HepG2 (cell line): ENCODE data around the gene CETN2. TPM values are rescaled to one million over a fixed set of nuclear protein-coding genes. Genes with fewer than 3 reads are reported as not detected.

ENCODE experiments used
- ARID2 ChIP-seq: sonication (generic); formaldehyde crosslinking; IDR thresholded peaks from 2 replicates; pipeline ENCODE4 v1.8.1; 2022; ENCODE audit warnings: mild to moderate bottlenecking, missing genetic modification reagents, borderline replicate concordance
- FOXJ3 ChIP-seq: sonication (generic); formaldehyde crosslinking; IDR thresholded peaks from 2 replicates; pipeline ENCODE4 v1.4.0; 2020; ENCODE audit warnings: missing genetic modification reagents, mild to moderate bottlenecking, borderline replicate concordance
- HDAC1 ChIP-seq: sonication (generic); formaldehyde crosslinking; IDR thresholded peaks from 2 replicates; pipeline ENCODE4 v1.5.1; 2020; ENCODE audit warnings: mild to moderate bottlenecking, missing genetic modification reagents
- MAZ ChIP-seq, 2 experiments: sonication (generic) in 1 of 2; formaldehyde crosslinking in 1 of 2; IDR thresholded peaks; 2 replicates each; pipeline versions ENCODE4 v1.5.0 to v1.6.1; 2012 to 2020; ENCODE audit warnings: low read depth in 2 of 2, mild to moderate bottlenecking in 2 of 2, borderline replicate concordance in 1 of 2, improper control_type of control experiment in 1 of 2, low read length in 1 of 2, missing genetic modification reagents in 1 of 2, moderate library complexity in 1 of 2
- MXD4 ChIP-seq: IDR thresholded peaks from 2 replicates; pipeline ENCODE4 v1.6.1; 2016; ENCODE audit warnings: mild to moderate bottlenecking, missing biosample characterization, missing genetic modification reagents
- SKI ChIP-seq: fragments of 450-650 bp; IDR thresholded peaks from one replicate; pipeline ENCODE4 v1.6.1; 2018; ENCODE audit warnings: mild to moderate bottlenecking; ENCODE audit not compliant: partially characterized antibody
- THAP11 ChIP-seq: IDR thresholded peaks from 2 replicates; pipeline ENCODE4 v1.6.1; 2016; ENCODE audit warnings: missing biosample characterization, missing genetic modification reagents
- ZNF292 ChIP-seq: sonication (generic); formaldehyde crosslinking; IDR thresholded peaks from 2 replicates; pipeline ENCODE4 v1.8.1; 2022; ENCODE audit warnings: mild to moderate bottlenecking, low read depth, missing genetic modification reagents, borderline replicate concordance
- ZNF484 ChIP-seq: sonication (generic); formaldehyde crosslinking; IDR thresholded peaks from 2 replicates; pipeline ENCODE4 v1.5.1; 2020; ENCODE audit warnings: mild to moderate bottlenecking, low read depth, missing genetic modification reagents, borderline replicate concordance
- polyA plus RNA-seq, 8 experiments: library from polyadenylated mRNA; depleted of rRNA in 3 of 8; stranded (reverse) in 7 of 8; unstranded in 1 of 8; fragments of >200 nt; fragmentation: Illumina TruSeq in 4 of 8; extraction: Trizol in 4 of 8; gene quantifications; 2 replicates each; pipeline versions ENCODE4 v1.2.1 to v1.2.3, GENCODE V29; 2011 to 2016; ENCODE audit warnings: low read depth in 4 of 8, missing spikeins in 1 of 8, mixed read lengths in 1 of 8; ENCODE audit not compliant: insufficient read depth in 1 of 8
- total RNA-seq, 5 experiments: library from RNA; depleted of rRNA; stranded (reverse); fragments of >200 nt; fragmentation: Illumina TruSeq; extraction: Trizol; gene quantifications; 2 replicates each; pipeline ENCODE4 v1.2.3, GENCODE V29; 2016; ENCODE audit warnings: low read depth in 1 of 5
- TF ChIP-seq, protein P1 (sequence below): sonication (generic); formaldehyde crosslinking; IDR thresholded peaks from 2 replicates; pipeline ENCODE4 v1.4.0; 2020; ENCODE audit warnings: mild to moderate bottlenecking, missing genetic modification reagents
- TF ChIP-seq, protein P2 (sequence below): sonication (generic); formaldehyde crosslinking; IDR thresholded peaks from 2 replicates; pipeline ENCODE4 v1.4.0; 2020; ENCODE audit warnings: missing genetic modification reagents
- TF ChIP-seq, protein P3 (sequence below): sonication (generic); formaldehyde crosslinking; IDR thresholded peaks from 2 replicates; pipeline ENCODE4 v1.4.0; 2020; ENCODE audit warnings: mild to moderate bottlenecking, missing genetic modification reagents

CETN2 gene
- total and polyA plus RNA-seq, 2 of the 13 experiments (the other 11 are each of a cell fraction or from before 2014, with no cell fraction given), result 17.2 to 85.4 TPM

DNA sequence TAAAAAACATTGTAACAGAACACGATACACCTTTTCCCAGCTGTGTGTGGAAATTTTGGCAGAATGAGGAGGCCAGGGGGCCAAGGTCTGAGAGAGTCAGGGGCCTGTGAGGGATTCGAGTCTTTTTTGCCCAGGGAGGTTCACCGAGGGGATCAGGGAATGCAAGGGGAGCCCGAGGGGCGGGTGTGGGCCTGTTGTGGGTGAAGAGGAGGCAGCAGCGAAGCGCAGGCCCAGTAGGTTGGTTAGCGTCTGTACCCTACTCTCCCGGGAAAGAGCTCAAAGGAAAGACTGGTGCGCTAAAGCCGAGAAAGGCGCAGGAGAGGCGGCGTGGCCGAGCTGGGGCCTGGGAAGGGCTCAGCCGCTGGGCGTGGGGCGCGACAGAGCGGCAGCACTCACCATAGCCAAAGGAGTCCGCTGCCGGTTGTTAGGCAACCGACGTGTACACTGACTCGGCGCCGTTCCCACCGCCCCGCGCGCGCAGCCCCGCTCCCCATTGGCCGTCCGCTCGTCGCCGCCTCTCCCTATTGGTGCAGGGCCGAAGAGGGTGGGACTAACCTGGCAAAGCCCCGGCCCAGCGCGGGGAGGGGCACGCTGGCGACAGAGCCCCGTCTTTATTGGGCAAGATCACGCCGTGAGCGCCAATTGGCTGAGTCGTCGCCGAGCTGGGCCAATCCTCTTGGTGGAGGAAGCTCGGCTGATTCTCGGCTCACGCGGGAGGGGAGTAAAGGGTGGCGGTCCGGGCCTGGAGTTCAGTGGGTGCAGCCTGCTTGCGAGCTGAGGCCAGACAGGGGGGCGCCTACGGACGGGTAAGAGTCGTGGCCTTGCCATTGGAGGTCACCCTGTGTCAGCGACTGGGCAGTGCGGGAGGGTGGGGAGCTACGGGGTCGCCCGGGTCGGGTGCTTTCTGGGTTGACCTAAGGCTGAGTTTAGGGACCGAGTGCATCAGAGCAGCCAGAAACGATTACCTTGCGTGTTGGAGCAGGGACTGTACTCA is at the start of gene CETN2, which contains the start of gene NSDHL (continued):
- TF ChIP-seq, protein P1, sequence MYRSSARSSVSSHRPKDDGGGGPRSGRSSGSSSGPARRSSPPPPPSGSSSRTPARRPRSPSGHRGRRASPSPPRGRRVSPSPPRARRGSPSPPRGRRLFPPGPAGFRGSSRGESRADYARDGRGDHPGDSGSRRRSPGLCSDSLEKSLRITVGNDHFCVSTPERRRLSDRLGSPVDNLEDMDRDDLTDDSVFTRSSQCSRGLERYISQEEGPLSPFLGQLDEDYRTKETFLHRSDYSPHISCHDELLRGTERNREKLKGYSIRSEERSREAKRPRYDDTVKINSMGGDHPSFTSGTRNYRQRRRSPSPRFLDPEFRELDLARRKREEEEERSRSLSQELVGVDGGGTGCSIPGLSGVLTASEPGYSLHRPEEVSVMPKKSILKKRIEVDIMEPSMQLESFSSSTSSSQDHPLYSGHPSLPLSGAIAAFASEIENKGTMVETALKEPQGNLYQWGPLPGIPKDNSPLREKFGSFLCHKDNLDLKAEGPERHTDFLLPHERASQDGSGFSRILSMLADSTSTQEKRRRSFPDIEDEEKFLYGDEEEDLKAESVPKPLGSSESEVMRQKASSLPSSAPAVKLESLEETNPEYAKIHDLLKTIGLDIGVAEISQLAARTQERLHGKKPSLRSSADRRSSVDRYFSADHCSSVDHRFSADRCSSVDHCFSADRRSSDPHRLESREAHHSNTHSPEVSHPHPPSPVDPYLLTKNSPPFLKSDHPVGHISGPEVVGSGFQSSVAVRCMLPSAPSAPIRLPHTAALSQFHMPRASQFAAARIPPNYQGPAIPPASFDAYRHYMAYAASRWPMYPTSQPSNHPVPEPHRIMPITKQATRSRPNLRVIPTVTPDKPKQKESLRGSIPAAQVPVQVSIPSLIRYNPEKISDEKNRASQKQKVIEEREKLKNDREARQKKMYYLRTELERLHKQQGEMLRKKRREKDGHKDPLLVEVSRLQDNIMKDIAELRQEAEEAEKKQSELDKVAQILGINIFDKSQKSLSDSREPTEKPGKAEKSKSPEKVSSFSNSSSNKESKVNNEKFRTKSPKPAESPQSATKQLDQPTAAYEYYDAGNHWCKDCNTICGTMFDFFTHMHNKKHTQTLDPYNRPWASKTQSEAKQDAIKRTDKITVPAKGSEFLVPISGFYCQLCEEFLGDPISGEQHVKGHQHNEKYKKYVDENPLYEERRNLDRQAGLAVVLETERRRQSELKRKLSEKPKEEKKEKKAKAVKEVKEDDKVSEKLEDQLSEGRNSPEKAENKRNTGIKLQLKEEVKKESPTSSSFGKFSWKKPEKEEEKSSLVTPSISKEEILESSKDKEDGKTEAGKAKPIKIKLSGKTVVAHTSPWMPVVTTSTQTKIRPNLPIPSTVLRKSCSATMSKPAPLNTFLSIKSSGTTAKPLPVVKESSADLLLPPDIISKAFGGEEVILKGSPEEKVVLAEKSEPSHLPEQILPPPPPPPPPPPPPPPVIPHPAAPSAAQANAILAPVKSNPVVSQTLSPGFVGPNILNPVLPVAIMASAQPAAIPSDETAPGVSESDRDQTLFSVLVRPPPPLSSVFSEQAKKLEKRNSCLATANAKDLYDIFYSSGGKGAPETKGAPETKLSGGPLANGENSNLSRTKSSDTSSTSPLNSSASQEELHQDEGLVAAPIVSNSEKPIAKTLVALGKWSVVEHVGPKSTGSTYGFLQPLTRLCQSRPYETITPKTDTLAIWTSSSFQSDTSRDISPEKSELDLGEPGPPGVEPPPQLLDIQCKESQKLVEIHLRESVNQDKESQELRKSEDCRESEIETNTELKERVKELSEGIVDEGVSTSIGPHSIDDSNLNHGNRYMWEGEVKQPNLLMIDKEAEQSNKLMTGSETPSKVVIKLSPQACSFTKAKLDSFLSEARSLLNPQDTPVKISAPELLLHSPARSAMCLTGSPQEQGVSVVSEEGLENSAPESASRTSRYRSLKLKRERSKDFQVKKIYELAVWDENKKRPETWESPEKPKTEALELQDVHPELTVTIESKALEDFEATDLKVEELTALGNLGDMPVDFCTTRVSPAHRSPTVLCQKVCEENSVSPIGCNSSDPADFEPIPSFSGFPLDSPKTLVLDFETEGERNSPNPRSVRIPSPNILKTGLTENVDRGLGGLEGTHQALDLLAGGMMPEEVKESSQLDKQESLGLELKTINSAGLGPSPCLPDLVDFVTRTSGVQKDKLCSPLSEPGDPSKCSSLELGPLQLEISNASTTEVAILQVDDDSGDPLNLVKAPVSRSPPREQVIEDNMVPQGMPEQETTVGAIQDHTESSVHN, result no peak
- peak; percentile 50 for TF ChIP-seq THAP11 (CRISPR knock-in tag)
- TF ChIP-seq ARID2 (CRISPR knock-in tag), result 0 out of 2 replicates have a peak, but pooled peaks have one; percentile 32
- TF ChIP-seq FOXJ3, result no peak
- TF ChIP-seq ZNF292, result no peak
- TF ChIP-seq ZNF484 (CRISPR knock-in tag), result no peak
- TF ChIP-seq, protein P2, sequence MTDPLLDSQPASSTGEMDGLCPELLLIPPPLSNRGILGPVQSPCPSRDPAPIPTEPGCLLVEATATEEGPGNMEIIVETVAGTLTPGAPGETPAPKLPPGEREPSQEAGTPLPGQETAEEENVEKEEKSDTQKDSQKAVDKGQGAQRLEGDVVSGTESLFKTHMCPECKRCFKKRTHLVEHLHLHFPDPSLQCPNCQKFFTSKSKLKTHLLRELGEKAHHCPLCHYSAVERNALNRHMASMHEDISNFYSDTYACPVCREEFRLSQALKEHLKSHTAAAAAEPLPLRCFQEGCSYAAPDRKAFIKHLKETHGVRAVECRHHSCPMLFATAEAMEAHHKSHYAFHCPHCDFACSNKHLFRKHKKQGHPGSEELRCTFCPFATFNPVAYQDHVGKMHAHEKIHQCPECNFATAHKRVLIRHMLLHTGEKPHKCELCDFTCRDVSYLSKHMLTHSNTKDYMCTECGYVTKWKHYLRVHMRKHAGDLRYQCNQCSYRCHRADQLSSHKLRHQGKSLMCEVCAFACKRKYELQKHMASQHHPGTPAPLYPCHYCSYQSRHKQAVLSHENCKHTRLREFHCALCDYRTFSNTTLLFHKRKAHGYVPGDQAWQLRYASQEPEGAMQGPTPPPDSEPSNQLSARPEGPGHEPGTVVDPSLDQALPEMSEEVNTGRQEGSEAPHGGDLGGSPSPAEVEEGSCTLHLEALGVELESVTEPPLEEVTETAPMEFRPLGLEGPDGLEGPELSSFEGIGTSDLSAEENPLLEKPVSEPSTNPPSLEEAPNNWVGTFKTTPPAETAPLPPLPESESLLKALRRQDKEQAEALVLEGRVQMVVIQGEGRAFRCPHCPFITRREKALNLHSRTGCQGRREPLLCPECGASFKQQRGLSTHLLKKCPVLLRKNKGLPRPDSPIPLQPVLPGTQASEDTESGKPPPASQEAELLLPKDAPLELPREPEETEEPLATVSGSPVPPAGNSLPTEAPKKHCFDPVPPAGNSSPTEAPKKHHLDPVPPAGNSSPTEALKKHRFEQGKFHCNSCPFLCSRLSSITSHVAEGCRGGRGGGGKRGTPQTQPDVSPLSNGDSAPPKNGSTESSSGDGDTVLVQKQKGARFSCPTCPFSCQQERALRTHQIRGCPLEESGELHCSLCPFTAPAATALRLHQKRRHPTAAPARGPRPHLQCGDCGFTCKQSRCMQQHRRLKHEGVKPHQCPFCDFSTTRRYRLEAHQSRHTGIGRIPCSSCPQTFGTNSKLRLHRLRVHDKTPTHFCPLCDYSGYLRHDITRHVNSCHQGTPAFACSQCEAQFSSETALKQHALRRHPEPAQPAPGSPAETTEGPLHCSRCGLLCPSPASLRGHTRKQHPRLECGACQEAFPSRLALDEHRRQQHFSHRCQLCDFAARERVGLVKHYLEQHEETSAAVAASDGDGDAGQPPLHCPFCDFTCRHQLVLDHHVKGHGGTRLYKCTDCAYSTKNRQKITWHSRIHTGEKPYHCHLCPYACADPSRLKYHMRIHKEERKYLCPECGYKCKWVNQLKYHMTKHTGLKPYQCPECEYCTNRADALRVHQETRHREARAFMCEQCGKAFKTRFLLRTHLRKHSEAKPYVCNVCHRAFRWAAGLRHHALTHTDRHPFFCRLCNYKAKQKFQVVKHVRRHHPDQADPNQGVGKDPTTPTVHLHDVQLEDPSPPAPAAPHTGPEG (CRISPR knock-in tag), result no peak
- TF ChIP-seq SKI, result peak; percentile 52
- TF ChIP-seq, protein P3, sequence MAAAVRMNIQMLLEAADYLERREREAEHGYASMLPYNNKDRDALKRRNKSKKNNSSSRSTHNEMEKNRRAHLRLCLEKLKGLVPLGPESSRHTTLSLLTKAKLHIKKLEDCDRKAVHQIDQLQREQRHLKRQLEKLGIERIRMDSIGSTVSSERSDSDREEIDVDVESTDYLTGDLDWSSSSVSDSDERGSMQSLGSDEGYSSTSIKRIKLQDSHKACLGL (CRISPR knock-in tag), result no peak; the same call in 1 of the 2 replicates
- 0 out of 2 replicates have a peak, but pooled peaks have one; percentile 50 for TF ChIP-seq MAZ (IDR thresholded peaks at IDR 0.05; ENCODE audit: borderline replicate concordance, low read depth, low read length)
- peak; percentile 34; the same call in 1 of the 2 replicates for TF ChIP-seq MAZ (CRISPR knock-in tag; IDR thresholded peaks at IDR 0.05; ENCODE audit: low read depth)
- TF ChIP-seq HDAC1, result no peak; the same call in none of the 2 replicates
- TF ChIP-seq MXD4 (CRISPR knock-in tag), result 0 out of 2 replicates have a peak, but pooled peaks have one; percentile 22
